Stimulated activated CD8-positive, alpha-beta memory T cell treated with anti-CD3 and anti-CD28 coated beads, Interleukin-15, amount 100 ng/mL, for 48 hours (primary cell): ENCODE results near the gene IPO5.

Experiments
- DNase-seq, 2 donors: peaks; one replicate each; pipeline ENCODE4 v3.0.0-alpha.2; 2020; ENCODE audit warnings: low read depth in 2 of 2

The IPO5 gene

GRCh38 chr13:98056839-98057410 lies 103.5 kb downstream of the IPO5 start:
- DNase-seq = no peak

- no peak for DNase-seq
Observed at GRCh38 chr13:98059276-98059675, 105.8 kb downstream of the IPO5 start.

DNA sequence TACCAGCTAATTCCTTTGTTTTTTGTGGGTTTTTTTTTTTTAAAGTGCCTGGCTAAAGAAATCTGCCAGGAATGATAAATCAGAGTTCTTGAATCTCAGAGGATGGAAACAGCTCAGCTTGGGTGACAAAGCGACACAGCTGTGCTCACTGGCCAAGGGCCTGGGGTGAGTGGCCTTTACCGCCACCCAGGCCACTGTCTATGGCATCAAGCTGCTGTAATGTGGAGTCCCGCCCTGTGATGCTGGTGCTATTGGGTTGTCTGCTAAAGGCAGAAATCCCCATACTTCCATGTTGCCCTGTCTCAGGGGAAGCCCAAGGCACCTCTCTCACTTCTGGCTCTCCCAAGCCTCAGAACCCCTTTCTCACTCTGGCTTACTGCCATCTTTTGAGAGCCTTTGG lies 106.8 kb downstream of the IPO5 start:
- no peak for DNase-seq

GRCh38 chr13:98065468-98065867 lies 112.0 kb downstream of the IPO5 start:
- DNase-seq = no peak

DNA sequence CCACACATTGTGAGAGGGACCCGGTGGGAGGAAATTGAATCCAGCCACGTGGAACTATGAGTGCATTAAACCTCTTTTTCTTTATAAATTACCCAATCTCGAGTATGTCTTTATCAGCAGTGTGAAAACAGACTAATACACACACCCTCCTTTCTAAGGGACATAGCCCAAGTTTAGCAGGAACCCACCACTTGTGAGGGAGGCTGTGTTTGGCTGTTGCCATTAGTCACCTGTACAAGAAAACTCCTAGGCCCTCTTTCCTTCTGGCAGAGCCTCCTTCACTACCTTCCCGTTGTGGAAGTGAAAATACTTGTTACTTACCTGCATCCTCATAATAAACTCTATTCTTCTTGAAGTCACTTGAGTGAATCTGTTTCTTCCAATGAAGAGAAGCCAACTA lies 113.2 kb downstream of the IPO5 start:
- DNase-seq = no peak

GRCh38 chr13:98068521-98068920 lies 115.0 kb downstream of the IPO5 start:
- no peak for DNase-seq

- DNase-seq = no peak
Observed at GRCh38 chr13:98069985-98070384, 116.5 kb downstream of the IPO5 start.

DNA sequence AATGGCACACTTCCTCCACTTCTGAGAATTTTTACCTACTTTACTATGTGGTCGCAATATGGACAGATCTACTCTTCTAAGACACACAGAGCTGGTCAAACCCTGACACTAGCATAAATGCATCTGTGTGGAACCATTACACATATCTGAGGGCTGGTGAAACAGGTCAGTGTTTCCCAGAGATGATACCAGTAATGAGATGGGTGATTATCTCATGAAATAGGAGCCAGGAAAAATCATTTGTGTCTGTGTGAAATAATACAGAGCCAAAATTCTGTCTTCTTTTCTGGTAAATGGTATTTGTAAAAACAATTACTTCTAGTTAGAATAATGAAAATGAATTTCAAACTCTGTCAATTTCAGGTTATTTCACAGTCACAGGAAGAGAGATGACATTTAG lies 117.8 kb downstream of the IPO5 start:
- DNase-seq = no peak

DNA sequence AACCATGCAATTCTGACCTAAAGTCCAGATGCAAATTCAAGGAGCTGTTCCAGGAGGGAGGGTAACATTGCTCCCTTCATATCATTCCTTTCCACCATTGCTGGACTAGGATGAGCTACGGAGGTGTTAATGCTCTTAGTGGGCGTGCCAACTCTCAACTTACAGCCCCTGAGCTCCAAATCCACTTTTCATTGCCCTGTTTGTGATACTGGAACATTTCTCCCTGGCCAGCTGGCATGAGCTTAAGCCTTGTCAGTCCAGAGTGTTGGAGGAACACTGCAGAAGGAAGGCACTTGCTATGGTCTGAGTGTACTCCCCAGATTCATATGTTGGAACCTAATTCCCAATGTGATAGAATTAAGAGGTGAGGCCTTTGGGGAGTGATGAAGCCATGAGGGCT lies 119.0 kb downstream of the IPO5 start:
- no peak for DNase-seq
